Glutamatergic neuron (in vitro differentiated cells): ENCODE data around the gene MAN2A1. TPM values are rescaled to one million over a fixed set of nuclear protein-coding genes. Genes with fewer than 3 reads are reported as not detected.

Experiments
- DNase-seq: peaks from one replicate; pipeline ENCODE4 v3.0.0; 2022
- H3K27ac Mint-ChIP-seq: one replicate; pipeline ENCODE4 v1.8.0; 2020; ENCODE audit warnings: mild to moderate bottlenecking, mixed read lengths, inconsistent platforms; ENCODE audit not compliant: unreplicated experiment
- H3K27me3 Mint-ChIP-seq: one replicate; pipeline ENCODE4 v1.8.0; 2020; ENCODE audit warnings: mild to moderate bottlenecking, moderate library complexity, mixed read lengths, inconsistent platforms; ENCODE audit not compliant: unreplicated experiment
- H3K36me3 Mint-ChIP-seq: one replicate; pipeline ENCODE4 v1.8.0; 2020; ENCODE audit warnings: mild to moderate bottlenecking, mixed read lengths, inconsistent platforms; ENCODE audit not compliant: unreplicated experiment
- H3K4me1 Mint-ChIP-seq: one replicate; pipeline ENCODE4 v1.8.0; 2020; ENCODE audit warnings: mild to moderate bottlenecking, low read depth, mixed read lengths, inconsistent platforms; ENCODE audit not compliant: unreplicated experiment
- H3K4me3 Mint-ChIP-seq: one replicate; pipeline ENCODE4 v1.8.0; 2020; ENCODE audit warnings: mild to moderate bottlenecking, mixed read lengths, inconsistent platforms; ENCODE audit not compliant: unreplicated experiment
- H3K9me3 Mint-ChIP-seq: one replicate; pipeline ENCODE4 v1.8.0; 2020; ENCODE audit warnings: mild to moderate bottlenecking, moderate library complexity, mixed read lengths, inconsistent platforms; ENCODE audit not compliant: unreplicated experiment
- CTCF ChIP-seq: fragments of 200-600 bp; sonication (generic); IDR thresholded peaks from one replicate; pipeline ENCODE4 v1.5.0; 2021; ENCODE audit not compliant: partially characterized antibody, unreplicated experiment
- total RNA-seq: library from RNA; stranded (reverse); fragmentation: NEBNext Ultra II Directional; extraction: Animal tissue kit (Norgen Biotek cat#: 25700); gene quantifications from one replicate; pipeline ENCODE4 v1.2.1, GENCODE V29; 2021; ENCODE audit not compliant: unreplicated experiment

Gene MAN2A1
- total RNA-seq, 1 donor from 2014 or later, result 90.8 TPM

GRCh38 chr5:109743041-109743531 lies 53.4 kb downstream of the MAN2A1 start:
- Mint-ChIP-seq H3K9me3 (peaks cover 5% of the 10 kb centered on the region), H3K4me3 (no peak overlapping the region), H3K27ac (no peak overlapping the region), H3K27me3 (peaks cover 5% of the 10 kb centered on the region), H3K4me1 (peaks cover 37% of the 10 kb centered on the region), H3K36me3 (no peaks in the 10 kb centered on the region)
- no peak for TF ChIP-seq CTCF
- no peak for DNase-seq

- H3K36me3 Mint-ChIP-seq, result no peaks in the 10 kb centered on the region
- H3K27ac Mint-ChIP-seq, result peak overlapping the region; percentile 62
Observed at GRCh38 chr5:109743770-109744212, 54.1 kb downstream of the MAN2A1 start.

DNA sequence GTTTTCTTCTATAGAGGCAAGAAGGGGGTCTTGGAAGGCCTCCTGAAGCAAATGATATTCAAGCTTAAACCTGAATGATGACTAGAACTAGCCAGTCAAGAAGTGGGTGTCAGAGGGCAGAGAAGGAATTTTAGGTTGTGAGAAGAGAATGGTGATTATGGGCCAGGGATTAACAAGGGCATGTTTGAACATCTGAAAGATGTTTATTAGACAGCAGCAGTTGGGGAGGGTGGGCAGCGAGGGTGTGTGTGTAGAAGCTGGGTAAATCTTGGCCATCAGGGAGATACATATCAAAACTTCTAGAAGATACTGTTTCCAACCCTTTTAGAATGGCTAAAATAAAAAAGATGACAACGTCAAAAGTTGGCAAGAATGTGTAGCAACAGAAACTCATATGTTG lies 54.5 kb downstream of the MAN2A1 start:
- no peak overlapping the region for H3K4me3 Mint-ChIP-seq
- peaks cover 5% of the 10 kb centered on the region for H3K9me3 Mint-ChIP-seq
- H3K36me3 Mint-ChIP-seq, result no peaks in the 10 kb centered on the region
- no peak overlapping the region for H3K27ac Mint-ChIP-seq
- TF ChIP-seq CTCF, result no peak
- no peak for DNase-seq
- peaks cover 38% of the 10 kb centered on the region for H3K4me1 Mint-ChIP-seq
- H3K27me3 Mint-ChIP-seq, result peaks cover 5% of the 10 kb centered on the region

More at GRCh38 chr5:109743770-109744212, 54.1 kb downstream of the MAN2A1 start:
- no peak for DNase-seq
- no peak for TF ChIP-seq CTCF
- H3K4me3 Mint-ChIP-seq, result no peak overlapping the region
- peaks cover 40% of the 10 kb centered on the region for H3K4me1 Mint-ChIP-seq
- peaks cover 5% of the 10 kb centered on the region for H3K9me3 Mint-ChIP-seq
- H3K27me3 Mint-ChIP-seq, result peaks cover 5% of the 10 kb centered on the region

- Mint-ChIP-seq H3K9me3 (peaks cover 3% of the 10 kb centered on the region), H3K4me1 (peaks cover 8% of the 10 kb centered on the region), H3K4me3 (no peak overlapping the region), H3K27me3 (peaks cover 2% of the 10 kb centered on the region), H3K36me3 (no peaks in the 10 kb centered on the region), H3K27ac (no peak overlapping the region)
- TF ChIP-seq CTCF, result no peak
- no peak for DNase-seq
Observed at GRCh38 chr5:109748546-109748945, 58.8 kb downstream of the MAN2A1 start.

DNA sequence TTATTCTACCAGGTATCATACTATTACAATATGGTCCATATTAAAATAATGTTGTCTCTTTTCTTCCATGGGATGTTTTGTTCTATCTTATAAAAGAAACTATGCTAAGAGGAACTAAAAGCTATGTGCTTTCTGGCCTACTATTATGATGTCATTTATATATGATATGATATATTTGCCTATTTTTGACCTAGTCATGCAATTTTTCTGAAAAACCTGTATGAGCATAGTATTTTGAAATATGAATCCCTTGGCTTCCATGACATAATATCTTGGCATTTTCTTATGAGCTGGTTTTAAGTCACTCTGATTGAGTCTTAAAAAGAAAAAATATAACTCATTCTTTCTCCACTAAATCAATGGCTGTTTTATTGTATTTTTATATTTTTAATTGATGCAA lies 60.7 kb downstream of the MAN2A1 start:
- Mint-ChIP-seq H3K36me3 (no peaks in the 10 kb centered on the region), H3K27ac (no peak overlapping the region), H3K27me3 (peaks cover 2% of the 10 kb centered on the region), H3K9me3 (peaks cover 1% of the 10 kb centered on the region), H3K4me3 (no peak overlapping the region), H3K4me1 (peaks cover 3% of the 10 kb centered on the region)
- no peak for TF ChIP-seq CTCF
- no peak for DNase-seq
